CD4-positive, alpha-beta T cell (primary cell): ENCODE results near the gene ANAPC5. TPM values are rescaled to one million over a fixed set of nuclear protein-coding genes. Genes with fewer than 3 reads are reported as not detected.
"Not testable (repeated sequence)": the region's sequence is repeated elsewhere in the genome, so short reads cannot be mapped to it uniquely, and the experiment has no call there.

Experiments used
- ATAC-seq: fragments of 200-7000 bp; cut with Tn5 transposase; one replicate; pipeline ENCODE4 v1.10.0; 2022; ENCODE audit warnings: mild to moderate bottlenecking; ENCODE audit not compliant: poor library complexity
- CTCF ChIA-PET: fragments of 350-600 bp; sonication (Branson Sonifier 250); formaldehyde crosslinking; loops from one replicate; lab custom pipeline; 2021; ENCODE audit warnings: antibody characterized with exemption, inconsistent platforms; lab: Charles Lee
- POLR2A ChIA-PET: fragments of 350-600 bp; sonication (Branson Sonifier 250); formaldehyde crosslinking; loops from one replicate; lab custom pipeline; 2021; ENCODE audit warnings: antibody characterized with exemption, inconsistent platforms; lab: Charles Lee
- DNase-seq, 14 experiments: peaks; one replicate each; pipeline ENCODE4 v3.0.0-alpha.2; 2013 to 2020; ENCODE audit warnings: mixed read lengths in 2 of 14
- H3K27ac ChIP-seq, 2 donors: one replicate each; pipeline versions ENCODE4 v1.5.1 to v1.7.0; 2013; ENCODE audit warnings: low read length in 2 of 2, low read depth in 1 of 2, mild to moderate bottlenecking in 1 of 2
- H3K27me3 ChIP-seq, 2 experiments: 1 replicate in 1 of 2; 2 replicates in 1 of 2; pipeline versions ENCODE4 v1.6.1 to v1.7.0; 2013; ENCODE audit warnings: low read length in 2 of 2, control low read depth in 1 of 2, mild to moderate bottlenecking in 1 of 2, moderate library complexity in 1 of 2; ENCODE audit not compliant: insufficient read depth in 2 of 2, control insufficient read depth in 1 of 2
- H3K36me3 ChIP-seq: one replicate; pipeline ENCODE4 v1.6.1; 2013; ENCODE audit warnings: low read length, control low read depth; ENCODE audit not compliant: insufficient read depth
- H3K4me1 ChIP-seq: one replicate; pipeline ENCODE4 v1.6.1; 2013; ENCODE audit warnings: low read length, control low read depth; ENCODE audit not compliant: insufficient read depth
- H3K4me3 ChIP-seq: one replicate; pipeline ENCODE4 v1.5.1; 2013; ENCODE audit warnings: mild to moderate bottlenecking, low read length, moderate library complexity
- H3K9me3 ChIP-seq, 2 experiments: 1 replicate in 1 of 2; 2 replicates in 1 of 2; pipeline versions ENCODE4 v1.6.1 to v1.7.0; 2013; ENCODE audit warnings: low read length in 2 of 2, mild to moderate bottlenecking in 2 of 2, control low read depth in 1 of 2, moderate library complexity in 1 of 2; ENCODE audit not compliant: control insufficient read depth in 1 of 2, insufficient read depth in 1 of 2
- H3K27ac Mint-ChIP-seq: one replicate; pipeline ENCODE4 v1.8.0; 2020; ENCODE audit warnings: mixed read lengths
- H3K27me3 Mint-ChIP-seq: one replicate; pipeline ENCODE4 v1.8.0; 2021; ENCODE audit warnings: mixed read lengths
- H3K36me3 Mint-ChIP-seq: one replicate; pipeline ENCODE4 v1.8.0; 2021; ENCODE audit warnings: low read depth, mixed read lengths
- H3K4me1 Mint-ChIP-seq: one replicate; pipeline ENCODE4 v1.8.0; 2021; ENCODE audit warnings: low read depth, mixed read lengths
- H3K4me3 Mint-ChIP-seq: one replicate; pipeline ENCODE4 v1.8.0; 2020; ENCODE audit warnings: mild to moderate bottlenecking, mixed read lengths
- H3K9me3 Mint-ChIP-seq: one replicate; pipeline ENCODE4 v1.8.0; 2020; ENCODE audit warnings: mixed read lengths
- CTCF ChIP-seq: fragments of 200-600 bp; IDR thresholded peaks from one replicate; pipeline ENCODE4 v1.8.0; 2022; ENCODE audit warnings: antibody characterized with exemption, mild to moderate bottlenecking
- intact Hi-C, 2 experiments: fragments of 100-400 bp; cut with DNase I in 1 of 2; cut with micrococcal nuclease in 1 of 2; formaldehyde crosslinking; loops; one replicate each; pipeline versions ENCODE4 v1.15.1 to v1.9.0; 2023 to 2025; cut with DNase I, micrococcal nuclease
- total RNA-seq, 174 experiments: library from RNA in 2 of 174; stranded (reverse) in 2 of 174; gene quantifications; one replicate each; pipeline ENCODE4 v1.2.3 and lab custom pipeline; 2021 to 2026

Gene ANAPC5
- total RNA-seq, 2 experiments from 2014 or later: 88.2 to 96.2 TPM

GRCh38 chr12:121388421-121388981 is 36.3 kb upstream of the ANAPC5 start:
- intact Hi-C loops: no loop called here
- Mint-ChIP-seq H3K9me3 (no peaks in the 10 kb centered on the region), H3K36me3 (no peaks in the 10 kb centered on the region), H3K27me3 (no peaks in the 10 kb centered on the region), H3K27ac (no peak overlapping the region), H3K4me1 (peaks cover 10% of the 10 kb centered on the region), H3K4me3 (no peak overlapping the region)
- Histone ChIP-seq H3K4me1 (peaks cover 7% of the 10 kb centered on the region), H3K27me3 (no peaks in the 10 kb centered on the region), H3K4me3 (no peak overlapping the region), H3K27ac (no peak overlapping the region), H3K9me3 (no peaks in the 10 kb centered on the region), H3K36me3 (no peaks in the 10 kb centered on the region)
- no peak for TF ChIP-seq CTCF
- DNase-seq: no peak
- no peak for ATAC-seq
- POLR2A ChIA-PET: no interaction called here
- CTCF ChIA-PET: no interaction called here

GRCh38 chr12:121384891-121385290 is 32.7 kb upstream of the ANAPC5 start:
- H3K4me1 ChIP-seq, ATAC-seq, H3K36me3 ChIP-seq, DNase-seq, H3K9me3 ChIP-seq, H3K27me3 Mint-ChIP-seq, H3K27ac Mint-ChIP-seq, H3K36me3 Mint-ChIP-seq, H3K9me3 Mint-ChIP-seq, intact Hi-C loops, H3K4me3 ChIP-seq, H3K27ac ChIP-seq, H3K4me3 Mint-ChIP-seq, POLR2A ChIA-PET, H3K4me1 Mint-ChIP-seq, H3K27me3 ChIP-seq: not testable (repeated sequence)
- CTCF ChIA-PET: interaction anchor here (1.9 kb wide), 1 partner anchor 50 kb away, joined by 5 read pairs; no protein-coding TSS in a partner anchor

- Mint-ChIP-seq H3K9me3 (no peaks in the 10 kb centered on the region), H3K27ac (no peak overlapping the region), H3K4me3 (no peak overlapping the region), H3K27me3 (peaks cover 5% of the 10 kb centered on the region), H3K36me3 (no peaks in the 10 kb centered on the region), H3K4me1 (no peaks in the 10 kb centered on the region)
- ChIA-PET POLR2A (interaction anchor here (0.6 kb wide), 1 partner anchor 8 kb away, joined by 5 read pairs; no protein-coding TSS in a partner anchor), CTCF (interaction anchor here (1.9 kb wide), 1 partner anchor 49 kb away, joined by 5 read pairs; no protein-coding TSS in a partner anchor)
- Histone ChIP-seq H3K27me3 (no peaks in the 10 kb centered on the region), H3K36me3 (no peaks in the 10 kb centered on the region), H3K27ac (no peak overlapping the region), H3K4me3 (no peak overlapping the region), H3K4me1 (no peaks in the 10 kb centered on the region), H3K9me3 (no peaks in the 10 kb centered on the region)
- no peak for TF ChIP-seq CTCF
- intact Hi-C loops: no loop called here
- ATAC-seq: no peak
- DNase-seq: no peak
Measured at GRCh38 chr12:121383601-121384021, 31.4 kb upstream of the ANAPC5 start.

GRCh38 chr12:121379945-121380344 is 27.7 kb upstream of the ANAPC5 start:
- Histone ChIP-seq H3K4me3 (no peak overlapping the region), H3K36me3 (no peaks in the 10 kb centered on the region), H3K9me3 (no peaks in the 10 kb centered on the region), H3K4me1 (no peaks in the 10 kb centered on the region), H3K27me3 (no peaks in the 10 kb centered on the region), H3K27ac (no peak overlapping the region)
- POLR2A ChIA-PET: no interaction called here
- H3K4me3 Mint-ChIP-seq: no peak overlapping the region
- H3K27me3 Mint-ChIP-seq: peaks cover 5% of the 10 kb centered on the region
- no peaks in the 10 kb centered on the region for H3K9me3 Mint-ChIP-seq
- H3K36me3 Mint-ChIP-seq: no peaks in the 10 kb centered on the region
- CTCF ChIA-PET: no interaction called here
- no peaks in the 10 kb centered on the region for H3K4me1 Mint-ChIP-seq
- DNase-seq: no peak
- ATAC-seq: no peak
- H3K27ac Mint-ChIP-seq: no peak overlapping the region
- no peak for TF ChIP-seq CTCF
- intact Hi-C loops: no loop called here
